Progenitor cell of endocrine pancreas (in vitro differentiated cells): ENCODE data around the gene IL18R1. TPM values are rescaled to one million over a fixed set of nuclear protein-coding genes. Genes with fewer than 3 reads are reported as not detected.
"Not testable (repeated sequence)": the region's sequence is repeated elsewhere in the genome, so short reads cannot be mapped to it uniquely, and the experiment has no call there.

Experiments
- DNase-seq: peaks from one replicate; pipeline ENCODE4 v3.0.0; 2021; ENCODE audit warnings: low spot score; ENCODE audit not compliant: unreplicated experiment
- H3K27ac Mint-ChIP-seq: 2 replicates; pipeline ENCODE4 v1.8.0; 2021; ENCODE audit warnings: mild to moderate bottlenecking, moderate library complexity, mixed read lengths
- H3K27me3 Mint-ChIP-seq: 2 replicates; pipeline ENCODE4 v1.8.0; 2021; ENCODE audit warnings: mixed read lengths
- H3K36me3 Mint-ChIP-seq: 2 replicates; pipeline ENCODE4 v1.8.0; 2022; ENCODE audit warnings: mixed read lengths; ENCODE audit not compliant: insufficient read depth
- H3K4me1 Mint-ChIP-seq: 2 replicates; pipeline ENCODE4 v1.8.0; 2021; ENCODE audit warnings: low read depth, mixed read lengths
- H3K4me3 Mint-ChIP-seq: 2 replicates; pipeline ENCODE4 v1.8.0; 2021; ENCODE audit warnings: low read depth, mild to moderate bottlenecking, moderate library complexity, mixed read lengths
- H3K9me3 Mint-ChIP-seq: 2 replicates; pipeline ENCODE4 v1.8.0; 2021; ENCODE audit warnings: low read depth, mixed read lengths
- CTCF ChIP-seq: fragments of 200-600 bp; sonication (generic); IDR thresholded peaks from one replicate; pipeline ENCODE4 v1.5.0; 2021; ENCODE audit warnings: antibody characterized with exemption, mild to moderate bottlenecking; ENCODE audit not compliant: unreplicated experiment
- total RNA-seq: library from RNA; stranded (reverse); gene quantifications from 2 replicates; pipeline ENCODE4 v1.2.1, GENCODE V29; 2021

Gene IL18R1
- total RNA-seq, 1 donor from 2014 or later: 0.22 TPM

GRCh38 chr2:102313950-102314349, 41.6 kb upstream of the IL18R1 start:
- Mint-ChIP-seq H3K27ac (no peak overlapping the region), H3K27me3 (no peaks in the 10 kb centered on the region), H3K9me3 (no peaks in the 10 kb centered on the region), H3K4me3 (no peak overlapping the region), H3K4me1 (peaks cover 6% of the 10 kb centered on the region), H3K36me3 (no peaks in the 10 kb centered on the region)
- DNase-seq: no peak
- no peak for TF ChIP-seq CTCF

DNA sequence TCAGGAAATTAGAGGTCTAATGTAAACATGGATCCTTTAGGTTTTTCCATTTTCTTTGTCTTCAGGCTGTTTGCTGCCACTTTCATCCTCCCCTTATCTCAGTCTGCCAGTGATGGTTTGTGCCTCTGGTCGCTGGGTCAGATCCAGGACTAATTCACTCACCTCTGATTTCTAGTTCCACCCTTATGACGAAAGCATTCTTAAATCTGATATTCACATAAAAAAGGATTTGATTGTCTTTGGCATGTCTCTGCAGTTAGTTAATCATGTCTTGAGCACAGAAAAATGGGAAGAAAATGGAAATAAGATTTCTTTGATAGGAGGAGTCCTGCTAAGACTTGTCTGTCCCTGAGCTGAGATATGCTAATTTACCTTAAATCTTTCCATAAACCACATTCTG, 39.7 kb upstream of the IL18R1 start:
- peaks cover 6% of the 10 kb centered on the region for H3K4me1 Mint-ChIP-seq
- no peak for DNase-seq
- no peak overlapping the region for H3K4me3 Mint-ChIP-seq
- H3K36me3 Mint-ChIP-seq: no peaks in the 10 kb centered on the region
- H3K27me3 Mint-ChIP-seq: no peaks in the 10 kb centered on the region
- no peaks in the 10 kb centered on the region for H3K9me3 Mint-ChIP-seq
- no peak for TF ChIP-seq CTCF
- no peak overlapping the region for H3K27ac Mint-ChIP-seq

- Mint-ChIP-seq H3K9me3 (no peaks in the 10 kb centered on the region), H3K36me3 (no peaks in the 10 kb centered on the region), H3K27ac (no peak overlapping the region), H3K4me1 (peaks cover 3% of the 10 kb centered on the region), H3K4me3 (no peak overlapping the region), H3K27me3 (no peaks in the 10 kb centered on the region)
- no peak for TF ChIP-seq CTCF
- no peak for DNase-seq
Observed at GRCh38 chr2:102317715-102318114, 37.9 kb upstream of the IL18R1 start.

- TF ChIP-seq CTCF: no peak
- Mint-ChIP-seq H3K36me3 (no peaks in the 10 kb centered on the region), H3K9me3 (no peaks in the 10 kb centered on the region)
Observed at GRCh38 chr2:102318437-102318836, 37.2 kb upstream of the IL18R1 start.

GRCh38 chr2:102321941-102322719, 33.5 kb upstream of the IL18R1 start:
- no peak for DNase-seq
- Mint-ChIP-seq H3K27me3 (no peaks in the 10 kb centered on the region), H3K36me3 (no peaks in the 10 kb centered on the region), H3K9me3 (peaks cover 10% of the 10 kb centered on the region), H3K4me1 (no peaks in the 10 kb centered on the region), H3K4me3 (no peak overlapping the region), H3K27ac (no peak overlapping the region)
- no peak for TF ChIP-seq CTCF

More at GRCh38 chr2:102318437-102318836, 37.2 kb upstream of the IL18R1 start:
- no peak overlapping the region for H3K27ac Mint-ChIP-seq
- H3K4me1 Mint-ChIP-seq: peaks cover 3% of the 10 kb centered on the region
- H3K27me3 Mint-ChIP-seq: no peaks in the 10 kb centered on the region
- no peak overlapping the region for H3K4me3 Mint-ChIP-seq
- DNase-seq: no peak

DNA sequence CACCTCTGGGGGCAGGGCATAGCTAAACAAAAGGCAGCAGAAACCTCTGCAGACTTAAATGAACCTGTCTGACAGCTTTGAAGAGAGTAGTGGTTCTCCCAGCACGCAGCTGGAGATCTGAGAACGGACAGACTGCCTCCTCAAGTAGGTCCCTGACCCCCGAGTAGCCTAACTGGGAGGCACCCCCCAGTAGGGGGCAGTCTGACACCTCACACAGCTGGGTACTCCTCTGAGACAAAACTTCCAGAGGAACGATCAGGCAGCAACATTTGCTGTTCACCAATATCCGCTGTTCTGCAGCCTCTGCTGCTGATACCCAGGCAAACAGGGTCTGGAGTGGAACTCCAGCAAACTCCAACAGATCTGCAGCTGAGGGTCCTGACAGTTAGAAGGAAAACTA, 30.7 kb upstream of the IL18R1 start:
- not testable (repeated sequence) for H3K4me3 Mint-ChIP-seq, H3K36me3 Mint-ChIP-seq, H3K4me1 Mint-ChIP-seq, H3K27me3 Mint-ChIP-seq, DNase-seq, H3K27ac Mint-ChIP-seq
- peaks cover 14% of the 10 kb centered on the region for H3K9me3 Mint-ChIP-seq
